ENCODE measurements around the gene PDIA6.
"Not testable (repeated sequence)": the region's sequence is repeated elsewhere in the genome, so short reads cannot be mapped to it uniquely, and the experiment has no call there.

The PDIA6 gene

DNA sequence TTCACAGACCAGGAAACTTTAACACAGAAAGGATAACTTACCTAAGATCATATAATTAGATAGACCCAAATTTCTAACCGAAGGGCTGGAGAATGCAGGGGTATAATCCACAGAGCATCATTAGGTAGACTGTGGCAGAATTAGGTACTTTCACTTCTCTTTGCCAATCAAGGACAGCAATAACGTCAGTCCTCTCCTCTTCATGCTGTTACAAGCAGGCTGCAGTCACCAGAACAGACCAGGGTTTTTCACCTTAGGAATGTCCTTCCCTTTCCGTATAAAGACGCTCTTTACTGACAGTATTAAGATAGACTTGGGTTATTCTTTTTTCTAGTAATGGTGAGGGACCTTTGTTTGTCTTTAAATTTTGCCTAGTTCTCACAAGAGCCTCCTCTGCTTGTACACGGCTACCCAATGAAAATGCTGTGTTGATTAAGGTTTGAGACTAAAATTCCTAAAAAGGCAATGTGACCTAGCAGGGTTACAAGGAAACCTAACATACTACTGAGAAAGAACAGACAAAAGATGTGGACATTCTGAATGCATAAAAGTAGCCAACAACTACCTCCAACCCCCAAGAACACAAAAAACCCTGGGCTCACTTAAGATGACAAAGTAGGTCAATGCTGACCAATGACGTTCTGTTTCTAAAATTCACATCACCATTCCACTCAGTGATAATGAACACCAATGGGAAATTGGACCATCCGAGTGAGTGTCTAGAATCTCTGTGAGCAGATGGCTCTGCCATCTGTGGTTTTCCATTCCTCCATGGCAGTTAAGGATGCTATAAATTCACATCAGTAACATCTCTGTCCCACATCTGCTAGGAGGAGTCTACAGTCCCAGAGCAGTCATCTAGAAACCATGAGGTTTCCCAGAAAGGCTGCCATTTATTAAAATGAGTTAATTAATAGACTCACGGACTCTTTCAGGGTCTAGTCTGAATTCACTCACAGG is 2.1 kb downstream of the PDIA6 start:
- DNase-seq (ENCODE audit: low read depth, low spot score) = no peak

- DNase-seq (ENCODE audit: low read depth, low spot score) = no peak
Observed at GRCh38 chr2:10806543-10806942, 6.0 kb downstream of the PDIA6 start.

GRCh38 chr2:10805990-10806389 is 6.6 kb downstream of the PDIA6 start:
- not testable (repeated sequence) for DNase-seq (ENCODE audit: low read depth, low spot score)

DNA sequence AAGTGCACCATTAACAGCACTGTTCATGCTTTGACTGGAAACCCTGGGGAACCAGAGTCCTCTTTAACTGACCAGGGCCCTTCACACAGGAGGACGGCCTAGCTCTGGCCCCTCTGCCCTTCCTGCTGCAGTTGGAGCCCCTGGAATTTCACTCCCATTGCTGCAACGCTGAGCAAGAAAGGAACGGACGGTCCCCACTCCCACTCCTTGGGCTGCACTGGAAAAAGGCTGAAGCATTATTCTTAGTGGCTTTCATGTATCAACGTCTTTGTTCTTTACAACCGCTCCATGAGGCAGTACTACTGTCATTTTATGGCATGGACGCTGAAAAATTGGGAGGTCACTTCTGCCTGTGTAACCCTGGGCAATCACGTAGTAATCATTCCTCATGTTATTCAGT is 9.9 kb downstream of the PDIA6 start:
- DNase-seq (ENCODE audit: low read depth, low spot score) = no peak

- DNase-seq (ENCODE audit: low read depth, low spot score) = no peak
Observed at GRCh38 chr2:10800163-10800562, 12.4 kb downstream of the PDIA6 start.

GRCh38 chr2:10798783-10799182 is 13.8 kb downstream of the PDIA6 start:
- DNase-seq (ENCODE audit: low read depth, low spot score) = no peak

DNA sequence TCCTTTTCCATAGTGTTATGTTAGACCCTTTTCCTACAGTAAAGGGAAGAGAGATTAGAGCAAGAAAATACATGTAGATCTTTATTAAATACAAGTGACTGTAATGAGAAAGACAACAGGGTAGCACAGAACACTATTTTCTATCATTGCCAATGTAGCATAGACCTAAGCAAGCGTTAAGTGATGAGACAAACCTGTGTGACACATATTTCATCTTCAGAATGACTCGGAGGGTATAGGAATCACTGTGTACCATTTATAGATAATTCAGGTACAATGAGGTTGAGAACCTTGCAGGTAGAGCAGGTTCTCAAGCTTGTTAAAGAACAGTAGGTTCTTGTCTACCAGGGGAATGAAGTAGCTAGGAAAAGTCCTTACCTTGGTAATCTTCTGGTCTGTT is 15.9 kb downstream of the PDIA6 start:
- DNase-seq (ENCODE audit: low read depth, low spot score) = no peak

- DNase-seq (ENCODE audit: low read depth, low spot score) = no peak
Observed at GRCh38 chr2:10795508-10796046, 17.0 kb downstream of the PDIA6 start.

- DNase-seq (ENCODE audit: low read depth, low spot score) = no peak
Observed at GRCh38 chr2:10794876-10795275, 17.7 kb downstream of the PDIA6 start.

- no peak for DNase-seq (ENCODE audit: low read depth, low spot score)
Observed at GRCh38 chr2:10793816-10794215, 18.8 kb downstream of the PDIA6 start.

DNA sequence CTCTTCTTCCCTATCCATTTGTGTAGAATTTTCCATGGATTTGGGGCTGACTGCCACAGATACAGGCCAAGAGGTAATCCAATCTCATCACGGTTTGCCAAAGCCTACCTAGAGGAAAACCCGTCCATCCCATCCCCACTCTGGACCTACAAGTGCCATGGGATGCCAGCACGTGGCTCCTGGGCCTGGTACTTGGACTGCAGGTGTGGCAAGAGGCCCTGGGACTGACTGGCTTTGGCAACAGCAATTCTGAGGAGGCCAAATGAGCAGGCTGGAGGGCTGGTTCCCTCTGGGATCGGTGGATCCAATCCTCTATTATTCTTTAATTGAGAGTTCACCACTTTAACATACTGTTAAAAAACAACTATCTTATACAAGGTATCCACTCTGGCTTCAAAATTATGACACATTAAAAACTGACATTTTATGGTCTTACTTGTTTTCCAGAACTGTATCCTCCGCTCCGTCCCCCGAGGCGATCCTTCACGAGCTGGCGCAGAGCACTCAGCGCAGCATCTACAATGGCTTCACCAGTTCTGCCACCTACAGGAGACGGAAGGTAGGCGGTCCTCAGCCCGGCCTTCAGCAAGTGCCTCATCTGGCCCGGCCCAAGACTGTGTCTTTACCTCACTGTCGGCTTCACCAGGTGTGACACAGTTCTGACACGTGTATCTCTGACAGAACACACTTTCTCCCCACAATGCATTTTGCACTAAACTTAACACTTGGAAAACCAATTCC is 19.8 kb downstream of the PDIA6 start:
- DNase-seq (ENCODE audit: low read depth, low spot score) = no peak

DNA sequence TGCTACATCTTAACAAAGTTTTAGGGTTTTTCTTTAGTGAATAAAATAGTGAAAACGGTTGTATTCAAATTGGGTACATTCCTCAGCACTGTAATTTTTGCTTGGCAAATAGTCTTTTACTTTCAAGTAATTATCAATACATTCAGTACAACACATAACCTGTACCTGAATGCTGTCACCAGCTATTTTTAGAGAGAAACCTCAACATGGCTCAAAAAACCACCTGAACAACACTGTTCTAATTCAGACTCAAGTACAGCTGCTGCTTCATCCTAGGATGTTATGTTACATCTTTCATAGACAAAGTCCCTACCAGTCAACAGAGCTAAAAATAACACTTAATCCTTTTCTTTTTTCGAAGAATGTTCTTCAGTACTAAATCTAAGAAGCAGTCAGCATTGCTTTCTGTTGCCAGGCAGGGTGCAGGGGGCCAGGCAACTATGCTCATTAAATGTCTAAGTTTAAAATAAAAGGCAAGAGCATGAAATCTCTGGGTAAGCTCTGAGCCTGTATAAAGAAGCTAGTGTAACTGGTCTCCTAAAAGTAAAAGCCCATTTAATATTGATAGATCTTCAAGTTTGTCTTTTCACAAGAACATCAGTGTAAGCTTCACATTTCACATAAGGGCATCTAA is 20.5 kb downstream of the PDIA6 start:
- no peak for DNase-seq (ENCODE audit: low read depth, low spot score)

- DNase-seq (ENCODE audit: low read depth, low spot score) = no peak
Observed at GRCh38 chr2:10790228-10790973, 22.2 kb downstream of the PDIA6 start.

GRCh38 chr2:10788855-10789254 is 23.7 kb downstream of the PDIA6 start:
- no peak for DNase-seq (ENCODE audit: low read depth, low spot score)

GRCh38 chr2:10787176-10787968 is 25.2 kb downstream of the PDIA6 start:
- DNase-seq (ENCODE audit: low read depth, low spot score) = peak; percentile 40

GRCh38 chr2:10786240-10786982 is 26.2 kb downstream of the PDIA6 start:
- DNase-seq (ENCODE audit: low read depth, low spot score) = no peak

- DNase-seq (ENCODE audit: low read depth, low spot score) = no peak
Observed at GRCh38 chr2:10785260-10785659, 27.3 kb downstream of the PDIA6 start.

DNA sequence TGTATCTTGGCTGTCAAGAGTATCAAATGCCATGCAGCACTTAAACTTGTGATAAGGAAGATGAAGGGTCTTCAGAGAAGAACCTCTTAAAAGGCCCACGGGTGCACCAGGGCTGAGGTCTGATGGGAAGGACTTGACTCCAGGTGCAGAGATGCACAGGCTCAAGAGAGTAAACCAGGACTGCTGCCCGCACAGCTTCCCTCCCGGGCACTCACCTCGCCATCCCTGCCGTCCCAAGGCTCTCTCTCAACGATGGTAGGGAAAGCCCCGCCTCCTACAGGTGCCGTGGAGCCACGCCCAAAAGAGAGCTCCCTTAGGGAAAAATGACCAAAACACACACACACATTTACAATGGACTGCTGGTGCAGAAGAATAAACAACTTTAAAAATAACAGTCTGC is 27.9 kb downstream of the PDIA6 start:
- no peak for DNase-seq (ENCODE audit: low read depth, low spot score)

DNA sequence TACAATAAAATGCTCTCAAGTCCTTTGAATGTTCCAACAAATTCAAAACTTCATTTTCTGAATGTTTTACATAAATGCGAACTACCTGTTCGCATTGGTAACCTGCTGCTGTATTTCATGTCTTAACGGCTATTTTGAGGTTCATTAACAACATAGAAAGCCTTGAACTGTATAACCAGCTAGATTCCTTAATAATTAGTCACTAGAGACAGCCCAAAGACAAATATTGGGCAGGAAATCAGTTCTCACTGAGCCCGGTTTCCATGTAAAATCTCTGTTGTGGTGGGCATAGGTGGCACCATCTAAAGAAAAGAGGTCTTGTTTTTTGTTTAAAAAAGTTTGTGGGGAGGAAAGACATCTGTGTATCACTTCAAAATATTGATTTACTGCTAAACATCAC is 29.2 kb downstream of the PDIA6 start:
- no peak for DNase-seq (ENCODE audit: low read depth, low spot score)

GRCh38 chr2:10781746-10782145 is 30.8 kb downstream of the PDIA6 start:
- DNase-seq (ENCODE audit: low read depth, low spot score) = no peak
